Measurements from ENCODE around the gene ZNF778. TPM values are rescaled to one million over a fixed set of nuclear protein-coding genes. Genes with fewer than 3 reads are reported as not detected.
A peak's percentile ranks its signal among the peaks of the same experiment; 100 is the strongest.

ZNF778 gene
- total and polyA plus RNA-seq, 2 of the 8 experiments (the other 6 are each of a cell fraction or from before 2014, with no cell fraction given) = 9.5 to 21.9 TPM

DNA sequence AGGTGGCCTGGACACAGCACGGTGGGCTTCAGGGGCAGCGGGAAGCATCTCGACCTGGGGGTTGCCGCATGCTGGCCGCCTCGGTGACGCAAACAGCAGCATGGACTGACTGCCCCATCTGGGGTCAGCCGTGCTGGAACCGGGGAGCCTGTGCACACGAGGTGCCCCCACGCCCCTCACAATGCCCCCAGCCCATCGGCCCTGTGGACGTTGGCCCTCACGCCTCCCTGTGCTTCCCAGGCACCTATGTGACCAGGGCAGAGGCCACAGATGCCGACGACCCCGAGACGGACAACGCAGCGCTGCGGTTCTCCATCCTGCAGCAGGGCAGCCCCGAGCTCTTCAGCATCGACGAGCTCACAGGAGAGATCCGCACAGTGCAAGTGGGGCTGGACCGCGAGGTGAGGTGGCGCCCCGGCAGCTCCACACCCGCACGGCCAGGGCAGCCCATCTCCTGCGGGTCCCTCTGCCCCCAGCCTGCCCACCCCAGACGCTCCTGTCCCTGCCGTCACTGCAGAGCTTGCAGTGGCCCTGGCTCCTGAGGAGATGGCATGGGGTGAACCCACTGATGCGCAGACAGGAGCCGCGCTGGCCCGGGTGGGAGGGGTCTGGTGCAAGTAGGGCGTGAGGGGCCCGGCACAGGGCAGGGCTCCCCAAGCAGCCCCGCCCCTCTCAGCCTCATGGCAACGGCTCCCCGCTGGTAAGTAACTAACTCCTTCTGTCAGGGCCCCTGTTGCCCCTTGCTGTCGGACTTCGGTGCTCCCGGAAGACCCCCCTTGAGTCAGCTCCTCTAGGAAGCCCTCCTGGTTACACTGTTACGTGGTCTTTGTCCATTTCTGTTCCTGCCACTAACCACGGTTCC lies 32.3 kb upstream of the ZNF778 start:
- no peak overlapping the region for H3K23ac ChIP-seq (ENCODE audit: insufficient read length)
- H3K14ac ChIP-seq (ENCODE audit: insufficient read length) = no peak overlapping the region
- no peak overlapping the region for H2BK12ac ChIP-seq (ENCODE audit: low read depth, low read length)
- FAIRE-seq (no peak), DNase-seq (ENCODE audit: low read depth in 1 of 2, low spot score in 2 of 2) (peak in 1 of 2 experiments; percentile 55)
- H3K4me1 ChIP-seq (replicated peaks in 1 of 4; ENCODE audit: control insufficient read depth in 3 of 4, insufficient read depth in 4 of 4, low read length in 3 of 4) = no peaks in the 10 kb centered on the region
- 91% methylated on average over 32 of the region's 48 CpGs; no CpG with 5 or more reads in 1 of the 2 experiments for WGBS, 2 experiments (ENCODE audit: extremely low coverage in 1 of 2, insufficient coverage in 1 of 2, insufficient read length in 1 of 2, insufficient replicate concordance in 2 of 2, low coverage in 1 of 2, low lambda C conversion rate in 2 of 2, missing lambda C conversion rate in 1 of 2)
- H2BK20ac ChIP-seq (ENCODE audit: low read length) = no peak overlapping the region
- no peak overlapping the region for H2AFZ ChIP-seq (ENCODE audit: low read length)
- H3K18ac ChIP-seq (ENCODE audit: extremely low read depth, low read length) = no peak overlapping the region
- no peaks in the 10 kb centered on the region for H3K23me2 ChIP-seq (ENCODE audit: low read depth, low read length)
- no peak for TF ChIP-seq POU5F1 (IDR thresholded peaks at IDR 0.05; ENCODE audit: low read depth, low read length)
- TF ChIP-seq JUND (IDR thresholded peaks at IDR 0.05; ENCODE audit: low read length) = no peak
- TF ChIP-seq TBP (IDR thresholded peaks at IDR 0.05; ENCODE audit: low read depth, low read length) = no peak
- TF ChIP-seq YY1 (IDR thresholded peaks at IDR 0.05; ENCODE audit: low read depth, low read length) = no peak
- no peak overlapping the region for H4K91ac ChIP-seq (replicated peaks; ENCODE audit: insufficient read length, low read length)
- no peak overlapping the region for H3K9ac ChIP-seq (replicated peaks in 1 of 4; ENCODE audit: extremely low read depth in 1 of 4, low read depth in 3 of 4, low read length in 3 of 4)
- ChIA-PET CTCF (ENCODE audit: partially characterized antibody) (interaction anchor here (0.6 to 0.9 kb wide), 2 partner anchors 8 to 31 kb away, joined by 3 to 4 read pairs; no protein-coding TSS in a partner anchor), POLR2A (ENCODE audit: partially characterized antibody) (interaction anchor here (1.9 kb wide), 1 partner anchor 11 kb away, joined by 9 read pairs; no protein-coding TSS in a partner anchor)
- peaks cover 0 to 1% of the 10 kb centered on the region in 2 experiments for H4K20me1 ChIP-seq (replicated peaks in 1 of 2; ENCODE audit: control insufficient read depth in 1 of 2, insufficient read depth in 2 of 2, low read length in 2 of 2)
- no peak overlapping the region for H2BK120ac ChIP-seq (replicated peaks; ENCODE audit: low read depth, low read length)
- no peak overlapping the region for H3K56ac ChIP-seq (replicated peaks; ENCODE audit: insufficient read length, low read depth, low read length)
- H4K8ac ChIP-seq (ENCODE audit: extremely low read depth, insufficient read depth, low read length) = no peak overlapping the region
- H3K79me1 ChIP-seq (ENCODE audit: low read depth, low read length) = no peaks in the 10 kb centered on the region
- no peak overlapping the region for H2BK15ac ChIP-seq (ENCODE audit: low read length)
- no peaks in the 10 kb centered on the region for H3K79me2 ChIP-seq (ENCODE audit: control insufficient read depth in 1 of 2, insufficient read depth in 2 of 2, low read length in 2 of 2)
- H3K4me2 ChIP-seq (ENCODE audit: insufficient read depth in 1 of 2, low read depth in 2 of 2, low read length in 2 of 2) = no peak overlapping the region
- H3K4ac ChIP-seq (replicated peaks; ENCODE audit: insufficient read length, low read depth, low read length) = no peak overlapping the region
- H3K9me3 ChIP-seq (ENCODE audit: insufficient read depth in 2 of 2, low read depth in 1 of 2, low read length in 1 of 2) = no peaks in the 10 kb centered on the region
- no peak overlapping the region for H3K4me3 ChIP-seq (ENCODE audit: extremely low read depth in 1 of 4, insufficient read depth in 2 of 4, low read depth in 3 of 4, low read length in 4 of 4)
- no peaks in the 10 kb centered on the region; a peak in 2 of 7 replicates for H3K27me3 ChIP-seq (replicated peaks in 1 of 4; ENCODE audit: control insufficient read depth in 3 of 4, extremely low read depth in 1 of 4, insufficient read depth in 3 of 4, low read length in 3 of 4)
- H3K36me3 ChIP-seq (ENCODE audit: control insufficient read depth in 2 of 4, insufficient read depth in 4 of 4, low read length in 3 of 4) = no peaks in the 10 kb centered on the region
- H3K27ac ChIP-seq (ENCODE audit: low read depth, low read length) = no peak overlapping the region
- no peak overlapping the region for H2BK5ac ChIP-seq (ENCODE audit: low read depth, low read length)
- H2AK5ac ChIP-seq (ENCODE audit: low read depth, low read length) = no peak overlapping the region
- H4K5ac ChIP-seq (ENCODE audit: insufficient read length, low read depth, low read length) = no peak overlapping the region
